ENCODE data around the gene C6orf52.

The C6orf52 gene

GRCh38 chr6:10733863-10734262 lies 39.4 kb upstream of the C6orf52 start:
- POLR2A ChIA-PET, result interaction anchor here (2.2 to 6.7 kb wide), 2 partner anchors 8 to 10 kb away, joined by 10 to 53 read pairs; partner anchors contain the start of gene TMEM14C
- H3K4me3 ChIP-seq (ENCODE audit: low read depth, low read length), result no peak overlapping the region
- CTCF ChIA-PET, result interaction anchor here (1.2 to 1.4 kb wide), 3 partner anchors 26 to 68 kb away, joined by 3 to 4 read pairs (median 3); no protein-coding TSS in a partner anchor
- H3K27ac ChIP-seq (ENCODE audit: extremely low read depth, low read depth, low read length), result no peak overlapping the region
- no peaks in the 10 kb centered on the region for H3K9me3 ChIP-seq (ENCODE audit: control insufficient read depth, insufficient read depth, low read depth, low read length)
- peaks cover 21 to 41% of the 10 kb centered on the region in 2 experiments for H3K36me3 ChIP-seq (ENCODE audit: control insufficient read depth in 2 of 2, insufficient read depth in 1 of 2, low read length in 2 of 2)
- TF ChIP-seq MZF1 (tag by site-specific recombination; IDR thresholded peaks at IDR 0.05; ENCODE audit: borderline replicate concordance) (no peak), SP7 (tag by site-specific recombination; IDR thresholded peaks at IDR 0.05) (no peak), ZNF488 (tag by site-specific recombination; IDR thresholded peaks at IDR 0.05) (no peak), ZNF211 (tag by site-specific recombination; IDR thresholded peaks at IDR 0.05; ENCODE audit: low read depth) (no peak), ZNF555 (tag by site-specific recombination; conservative IDR thresholded peaks at IDR 0.05) (no peak), ZBTB49 (tag by site-specific recombination; IDR thresholded peaks at IDR 0.05; ENCODE audit: low read depth) (no peak), GFI1B (tag by site-specific recombination; IDR thresholded peaks at IDR 0.05) (no peak), ZNF510 (tag by site-specific recombination; IDR thresholded peaks at IDR 0.05; ENCODE audit: insufficient replicate concordance) (no peak), ZNF518A (tag by site-specific recombination; conservative IDR thresholded peaks at IDR 0.05; ENCODE audit: low read depth) (no peak), ZEB2 (tag by site-specific recombination; IDR thresholded peaks at IDR 0.05) (no peak), ZNF707 (tag by site-specific recombination; IDR thresholded peaks at IDR 0.05) (no peak), ZSCAN30 (tag by site-specific recombination; IDR thresholded peaks at IDR 0.05) (no peak), ZBTB10 (tag by site-specific recombination; IDR thresholded peaks at IDR 0.05) (no peak), ZNF768 (tag by site-specific recombination; IDR thresholded peaks at IDR 0.05) (no peak), ZNF501 (tag by site-specific recombination; IDR thresholded peaks at IDR 0.05) (no peak), YY2 (tag by site-specific recombination; IDR thresholded peaks at IDR 0.05) (no peak), ZNF645 (tag by site-specific recombination; IDR thresholded peaks at IDR 0.05) (no peak)
- no peaks in the 10 kb centered on the region for H3K4me1 ChIP-seq (ENCODE audit: control insufficient read depth, insufficient read depth, low read length)
